CD14-positive monocyte (primary cell): Measurements from ENCODE around the gene ARHGEF40. TPM values are rescaled to one million over a fixed set of nuclear protein-coding genes. Genes with fewer than 3 reads are reported as not detected.

Experiments used
- DNase-seq, 3 donors: peaks; one replicate each; pipeline ENCODE4 v3.0.0-alpha.2; 2011 to 2022
- H2AFZ ChIP-seq: 2 replicates; pipeline ENCODE4 v1.6.0; 2012; ENCODE audit warnings: mild to moderate bottlenecking, low read depth, low read length, inconsistent platforms; ENCODE audit not compliant: insufficient read depth, poor library complexity, severe bottlenecking
- H3K27ac ChIP-seq, 2 donors: 1 replicate in 1 of 2; 2 replicates in 1 of 2; pipeline ENCODE4 v1.5.1; 2012 to 2013; ENCODE audit warnings: low read length in 2 of 2, control low read depth in 1 of 2, inconsistent platforms in 1 of 2, low read depth in 1 of 2, mild to moderate bottlenecking in 1 of 2
- H3K27me3 ChIP-seq, 2 donors: one replicate each; pipeline versions ENCODE4 v1.6.0 to v1.6.1; 2011 to 2013; ENCODE audit warnings: low read length in 2 of 2; ENCODE audit not compliant: control insufficient read depth in 2 of 2, insufficient read depth in 2 of 2
- H3K36me3 ChIP-seq, 2 donors: replicated peaks in 1 of 2; 1 replicate in 1 of 2; 2 replicates in 1 of 2; pipeline versions ENCODE4 v1.5.1 to v1.6.1; 2012 to 2013; ENCODE audit warnings: low read length in 2 of 2, control low read depth in 1 of 2, inconsistent platforms in 1 of 2, mild to moderate bottlenecking in 1 of 2; ENCODE audit not compliant: insufficient read depth in 2 of 2, control insufficient read depth in 1 of 2
- H3K4me1 ChIP-seq, 2 donors: 1 replicate in 1 of 2; 2 replicates in 1 of 2; pipeline versions ENCODE4 v1.5.1 to v1.6.1; 2012 to 2013; ENCODE audit warnings: low read length in 2 of 2, control low read depth in 1 of 2, inconsistent platforms in 1 of 2, mild to moderate bottlenecking in 1 of 2, moderate library complexity in 1 of 2; ENCODE audit not compliant: insufficient read depth in 2 of 2, control insufficient read depth in 1 of 2
- H3K4me2 ChIP-seq: replicated peaks from 2 replicates; pipeline ENCODE3; 2012; ENCODE audit warnings: low read length, moderate library complexity, mild to moderate bottlenecking; ENCODE audit not compliant: poor library complexity, severe bottlenecking; ENCODE audit errors: extremely low read depth
- H3K4me3 ChIP-seq, 3 experiments: fragments of 200-600 bp in 1 of 3; sonication (generic) in 1 of 3; replicated peaks in 1 of 3; 1 replicate in 2 of 3; 2 replicates in 1 of 3; pipeline ENCODE4 v1.5.1; 2011 to 2013; ENCODE audit warnings: low read length in 3 of 3, mild to moderate bottlenecking in 3 of 3, control low read depth in 2 of 3, low read depth in 2 of 3, inconsistent platforms in 1 of 3, moderate library complexity in 1 of 3
- H3K79me2 ChIP-seq: 2 replicates; pipeline ENCODE4 v1.6.0; 2012; ENCODE audit warnings: mild to moderate bottlenecking, control low read depth, inconsistent platforms, low read length, moderate library complexity; ENCODE audit not compliant: insufficient read depth
- H3K9ac ChIP-seq: 2 replicates; pipeline ENCODE4 v1.6.0; 2017; ENCODE audit warnings: low read length, mild to moderate bottlenecking; ENCODE audit not compliant: insufficient read depth, poor library complexity, severe bottlenecking
- H3K9me3 ChIP-seq, 2 donors: replicated peaks in 1 of 2; 1 replicate in 1 of 2; 2 replicates in 1 of 2; pipeline versions ENCODE4 v1.5.1 to v1.6.1; 2012 to 2013; ENCODE audit warnings: low read length in 2 of 2, control low read depth in 1 of 2; ENCODE audit not compliant: control insufficient read depth in 1 of 2, insufficient read depth in 1 of 2
- H4K20me1 ChIP-seq: 2 replicates; pipeline ENCODE4 v1.6.0; 2012; ENCODE audit warnings: mild to moderate bottlenecking, low read length, control low read depth, moderate library complexity; ENCODE audit not compliant: insufficient read depth
- H3K27ac Mint-ChIP-seq, 7 donors: one replicate each; pipeline ENCODE4 v1.8.0; 2020; ENCODE audit warnings: mild to moderate bottlenecking in 7 of 7, mixed read lengths in 7 of 7, moderate library complexity in 6 of 7, inconsistent platforms in 2 of 7
- H3K27me3 Mint-ChIP-seq, 3 donors: one replicate each; pipeline ENCODE4 v1.8.0; 2021 to 2022; ENCODE audit warnings: low read depth in 3 of 3, mild to moderate bottlenecking in 3 of 3, mixed read lengths in 3 of 3, moderate library complexity in 3 of 3, inconsistent platforms in 1 of 3
- H3K36me3 Mint-ChIP-seq, 2 donors: one replicate each; pipeline ENCODE4 v1.8.0; 2020; ENCODE audit warnings: mixed read lengths in 2 of 2, inconsistent platforms in 1 of 2, mild to moderate bottlenecking in 1 of 2
- H3K4me1 Mint-ChIP-seq: one replicate; pipeline ENCODE4 v1.8.0; 2020; ENCODE audit warnings: mild to moderate bottlenecking, mixed read lengths
- H3K4me3 Mint-ChIP-seq, 2 donors: one replicate each; pipeline ENCODE4 v1.8.0; 2020; ENCODE audit warnings: mild to moderate bottlenecking in 2 of 2, mixed read lengths in 2 of 2, moderate library complexity in 1 of 2
- H3K9me3 Mint-ChIP-seq, 7 donors: one replicate each; pipeline ENCODE4 v1.8.0; 2020 to 2022; ENCODE audit warnings: mixed read lengths in 7 of 7, mild to moderate bottlenecking in 6 of 7, moderate library complexity in 6 of 7, inconsistent platforms in 2 of 7
- WGBS: methylation state at CpG from one replicate; pipeline ENCODE4 v1.1.5; 2013; ENCODE audit warnings: missing lambda C conversion rate; ENCODE audit not compliant: insufficient coverage; 5-methylcytosine and 5-hydroxymethylcytosine counted together
- intact Hi-C, 2 donors: fragments of 100-400 bp; cut with micrococcal nuclease; formaldehyde crosslinking; loops; one replicate each; pipeline versions ENCODE4 v1.15.0 to v1.15.1; 2023
- polyA plus RNA-seq, 3 donors: library from polyadenylated mRNA; depleted of rRNA in 1 of 3; unstranded in 2 of 3; stranded (reverse) in 1 of 3; fragments of 300-500 nt in 2 of 3; fragments of >200 nt in 1 of 3; fragmentation: Illumina TruSeq in 2 of 3; gene quantifications; 1 replicate in 2 of 3; 2 replicates in 1 of 3; pipeline ENCODE4 v1.2.3, GENCODE V29; 2012 to 2021
- TF ChIP-seq, protein P1 (sequence below): fragments of 200-600 bp; IDR thresholded peaks from one replicate; pipeline ENCODE4 v1.8.0; 2022; ENCODE audit warnings: antibody characterized with exemption, mild to moderate bottlenecking

ARHGEF40 gene
- polyA plus RNA-seq, 3 donors, result 12.1 to 114 (median 15.3) TPM

DNA sequence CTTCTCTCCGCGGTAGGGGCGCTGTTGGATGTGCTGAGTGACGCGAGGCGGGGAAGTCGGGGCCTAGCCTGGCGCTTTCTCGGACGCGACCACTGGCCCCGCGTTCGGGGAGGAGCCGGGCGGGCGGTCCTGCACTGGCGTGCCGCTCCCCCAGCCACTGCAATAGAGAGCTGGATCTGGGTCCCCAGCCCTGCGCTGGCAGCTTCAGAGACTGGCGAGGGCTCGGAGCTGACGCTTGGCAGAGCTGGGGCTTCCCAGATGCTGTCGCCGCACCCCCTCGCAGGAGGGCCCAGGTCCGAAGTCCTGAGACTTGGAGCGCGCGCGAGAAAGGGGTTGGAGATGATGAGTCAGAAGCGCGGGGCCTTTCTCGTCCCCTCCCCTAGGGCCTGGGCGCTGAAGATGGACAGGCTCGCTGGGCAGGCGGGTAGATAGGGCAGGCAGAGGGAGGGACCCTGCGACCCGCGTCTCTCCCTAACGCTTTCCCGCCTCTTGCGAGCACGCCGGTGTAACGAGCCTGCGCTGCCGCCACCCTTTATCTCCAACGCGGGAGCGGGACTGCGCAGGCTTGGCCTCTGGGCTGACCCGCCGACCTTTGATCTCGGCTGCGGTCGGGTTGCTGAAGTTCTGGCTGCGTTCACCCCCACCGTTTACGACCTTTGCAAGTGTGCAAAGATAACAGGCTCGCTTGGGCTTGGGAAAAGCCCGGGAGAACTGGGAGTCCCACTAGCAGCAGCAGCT, 33.8 kb downstream of the ARHGEF40 start:
- H3K9ac ChIP-seq, result peak overlapping the region; percentile 91
- H3K27me3 ChIP-seq, result peaks cover 0 to 1% of the 10 kb centered on the region in 2 donors
- H4K20me1 ChIP-seq, result no peaks in the 10 kb centered on the region
- H3K27me3 Mint-ChIP-seq, result peaks cover 0 to 10% (median 7%) of the 10 kb centered on the region in 3 donors
- TF ChIP-seq, protein P1, sequence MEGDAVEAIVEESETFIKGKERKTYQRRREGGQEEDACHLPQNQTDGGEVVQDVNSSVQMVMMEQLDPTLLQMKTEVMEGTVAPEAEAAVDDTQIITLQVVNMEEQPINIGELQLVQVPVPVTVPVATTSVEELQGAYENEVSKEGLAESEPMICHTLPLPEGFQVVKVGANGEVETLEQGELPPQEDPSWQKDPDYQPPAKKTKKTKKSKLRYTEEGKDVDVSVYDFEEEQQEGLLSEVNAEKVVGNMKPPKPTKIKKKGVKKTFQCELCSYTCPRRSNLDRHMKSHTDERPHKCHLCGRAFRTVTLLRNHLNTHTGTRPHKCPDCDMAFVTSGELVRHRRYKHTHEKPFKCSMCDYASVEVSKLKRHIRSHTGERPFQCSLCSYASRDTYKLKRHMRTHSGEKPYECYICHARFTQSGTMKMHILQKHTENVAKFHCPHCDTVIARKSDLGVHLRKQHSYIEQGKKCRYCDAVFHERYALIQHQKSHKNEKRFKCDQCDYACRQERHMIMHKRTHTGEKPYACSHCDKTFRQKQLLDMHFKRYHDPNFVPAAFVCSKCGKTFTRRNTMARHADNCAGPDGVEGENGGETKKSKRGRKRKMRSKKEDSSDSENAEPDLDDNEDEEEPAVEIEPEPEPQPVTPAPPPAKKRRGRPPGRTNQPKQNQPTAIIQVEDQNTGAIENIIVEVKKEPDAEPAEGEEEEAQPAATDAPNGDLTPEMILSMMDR, result peak; percentile 65
- H3K4me3 ChIP-seq, result peak overlapping the region; percentile 43 to 84 (median 66)
- peak overlapping the region; percentile 97 to 99 (median 98) for H3K27ac Mint-ChIP-seq
- peak overlapping the region; percentile 83 for H3K4me2 ChIP-seq
- H3K4me3 Mint-ChIP-seq, result peak overlapping the region; percentile 81 to 85
- no peaks in the 10 kb centered on the region for H3K9me3 Mint-ChIP-seq
- no peaks in the 10 kb centered on the region for H3K79me2 ChIP-seq
- under 1% methylated on average over 57 of the region's 62 CpGs for WGBS
- DNase-seq, result peak; percentile 95 to 97 (median 96)
- H3K9me3 ChIP-seq, result no peaks in the 10 kb centered on the region
- intact Hi-C loops, result loop anchor here (2.0 to 10.0 kb wide), 5 partner anchors 33 to 639 kb away; partner anchors contain the start of genes ANG (in 1 of the 2), ARHGEF40 (in 1 of the 2), HNRNPC (in 1 of the 2) and PIP4P1 (in 1 of the 2)
- peak overlapping the region; percentile 95 to 98 for H3K27ac ChIP-seq
- no peaks in the 10 kb centered on the region for H3K36me3 Mint-ChIP-seq
- peaks cover 46 to 49% of the 10 kb centered on the region in 2 donors for H3K4me1 ChIP-seq
- no peaks in the 10 kb centered on the region for H3K36me3 ChIP-seq
- peaks cover 46% of the 10 kb centered on the region for H3K4me1 Mint-ChIP-seq
- H2AFZ ChIP-seq, result peak overlapping the region; percentile 86

DNA sequence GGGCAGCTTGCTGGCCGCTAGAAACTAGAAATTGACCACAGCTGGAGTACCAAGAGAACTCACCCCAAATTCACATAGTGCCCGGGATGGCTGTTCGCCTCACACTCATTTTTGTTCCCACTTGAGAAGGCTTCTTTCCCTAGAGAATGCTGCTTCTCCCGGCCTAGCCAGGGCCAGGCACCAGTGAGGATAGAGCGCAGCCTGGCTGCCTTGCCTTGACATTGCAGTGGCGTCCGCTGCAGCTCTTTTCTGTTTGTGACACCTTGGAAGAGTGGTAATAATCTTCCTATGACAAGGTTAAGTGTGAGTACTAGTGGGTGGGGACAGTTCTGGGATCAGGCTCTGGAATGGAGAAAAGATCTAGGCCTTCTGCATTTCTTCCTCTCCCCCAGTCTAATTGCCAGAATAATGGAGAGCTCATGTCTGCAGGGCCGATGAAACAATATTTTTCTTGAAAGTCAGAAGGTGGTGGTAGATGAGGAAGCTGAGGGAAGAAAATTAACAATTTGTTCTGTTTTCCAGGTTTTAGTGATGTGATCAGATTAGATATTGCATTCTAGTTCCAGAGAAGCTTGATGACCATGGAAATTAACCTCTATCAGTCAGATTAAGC, 34.5 kb downstream of the ARHGEF40 start:
- H3K27ac ChIP-seq, result peak overlapping the region; percentile 95 to 98
- H3K27me3 ChIP-seq, result no peaks in the 10 kb centered on the region
- H3K27ac Mint-ChIP-seq, result peak overlapping the region; percentile 97 to 99 (median 98)
- H3K4me3 Mint-ChIP-seq, result peak overlapping the region; percentile 81 to 85
- H3K79me2 ChIP-seq, result no peaks in the 10 kb centered on the region
- H3K9me3 ChIP-seq, result no peaks in the 10 kb centered on the region
- no peaks in the 10 kb centered on the region for H3K9me3 Mint-ChIP-seq
- peaks cover 0 to 3% (median 3%) of the 10 kb centered on the region in 3 donors for H3K27me3 Mint-ChIP-seq
- H3K36me3 Mint-ChIP-seq, result no peaks in the 10 kb centered on the region
- no peaks in the 10 kb centered on the region for H4K20me1 ChIP-seq
- peak; percentile 52 to 66 (median 65) for DNase-seq
- H3K4me2 ChIP-seq, result peak overlapping the region; percentile 83
- H3K4me3 ChIP-seq, result peak overlapping the region; percentile 43 to 84 (median 66)
- no peaks in the 10 kb centered on the region for H3K36me3 ChIP-seq
- H3K4me1 ChIP-seq, result peaks cover 40 to 42% of the 10 kb centered on the region in 2 donors
- 1% methylated on average over 7 of the region's 8 CpGs for WGBS
- H2AFZ ChIP-seq, result peak overlapping the region; percentile 86
- peaks cover 46% of the 10 kb centered on the region for H3K4me1 Mint-ChIP-seq
- peak overlapping the region; percentile 91 for H3K9ac ChIP-seq
- TF ChIP-seq, protein P1, result peak; percentile 88
- intact Hi-C loops, result loop anchor here (2.0 to 10.0 kb wide), 7 partner anchors 34 to 640 kb away; partner anchors contain the start of genes ANG (in 1 of the 2), ARHGEF40 (in 1 of the 2), HNRNPC (in 1 of the 2) and PIP4P1 (in 1 of the 2)
